GM12892 (cell line): ENCODE data around the gene ENTPD2.

Experiments used
- POLR2A ChIP-seq: IDR thresholded peaks from 2 replicates; pipeline ENCODE4 v1.6.1; 2011; ENCODE audit warnings: low read depth, low read length, control low read depth
- POLR2AphosphoS5 ChIP-seq: IDR thresholded peaks from 2 replicates; pipeline ENCODE4 v1.6.1; 2011; ENCODE audit warnings: low read depth, low read length, control low read depth
- TAF1 ChIP-seq: IDR thresholded peaks from 2 replicates; pipeline ENCODE4 v1.6.1; 2011; ENCODE audit warnings: low read depth, mild to moderate bottlenecking, control low read depth, low read length, borderline replicate concordance

DNA sequence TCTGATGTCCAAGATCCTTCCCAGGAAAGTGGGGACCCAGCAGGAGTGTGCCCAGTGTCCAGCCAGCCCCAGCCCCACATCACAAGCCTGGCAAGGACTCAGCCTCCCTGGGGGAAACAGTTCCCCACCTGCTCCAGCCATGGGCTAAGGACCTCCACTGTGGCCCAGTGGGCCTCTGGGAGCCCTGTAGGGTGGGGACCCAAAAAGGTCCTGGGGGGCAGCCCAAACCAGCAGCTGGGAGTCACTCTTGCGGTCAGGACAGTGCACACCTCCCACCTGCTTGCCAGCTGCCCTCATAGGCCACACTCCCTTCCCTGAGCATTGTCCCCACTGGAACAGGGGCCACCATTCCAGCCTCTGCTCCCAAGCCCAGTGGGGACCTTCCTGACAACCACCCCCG lies 27.5 kb downstream of the ENTPD2 start:
- TF ChIP-seq TAF1: no peak
- no peak for TF ChIP-seq POLR2AphosphoS5
- no peak for TF ChIP-seq POLR2A
